SW 1271 (cell line): Measurements from ENCODE around the gene NXT1.
"Not testable (repeated sequence)": the region's sequence is repeated elsewhere in the genome, so short reads cannot be mapped to it uniquely, and the experiment has no call there.

Experiments used
- DNase-seq, 2 experiments: peaks; one replicate each; lab custom pipeline; 2025; lab: John Stamatoyannopoulos, UW

NXT1 gene

GRCh38 chr20:23331450-23332350, 18.9 kb upstream of the NXT1 start:
- no peak for DNase-seq

GRCh38 chr20:23332467-23332866, 18.1 kb upstream of the NXT1 start:
- no peak for DNase-seq

GRCh38 chr20:23334111-23334510, 16.5 kb upstream of the NXT1 start:
- no peak for DNase-seq

- no peak for DNase-seq
These were observed 15.1 kb upstream of the NXT1 start for GRCh38 chr20:23335521-23335920.

- DNase-seq = no peak
These were observed 14.1 kb upstream of the NXT1 start for GRCh38 chr20:23336476-23336875.

- no peak for DNase-seq
These were observed 13.3 kb upstream of the NXT1 start for GRCh38 chr20:23337312-23337711.

GRCh38 chr20:23339986-23340385, 10.6 kb upstream of the NXT1 start:
- DNase-seq = no peak

GRCh38 chr20:23340524-23340923, 10.1 kb upstream of the NXT1 start:
- DNase-seq = peak; percentile 18 to 43

GRCh38 chr20:23341073-23341472, 9.5 kb upstream of the NXT1 start:
- DNase-seq = no peak

- DNase-seq = no peak
These were observed 7.0 kb upstream of the NXT1 start for GRCh38 chr20:23343590-23343989.

- no peak for DNase-seq
These were observed 6.3 kb upstream of the NXT1 start for GRCh38 chr20:23344336-23344735.

GRCh38 chr20:23346002-23346401, 4.6 kb upstream of the NXT1 start:
- DNase-seq = no peak

GRCh38 chr20:23347791-23348190, 2.8 kb upstream of the NXT1 start:
- no peak for DNase-seq

- DNase-seq = not testable (repeated sequence)
These were observed 2.1 kb upstream of the NXT1 start for GRCh38 chr20:23348510-23348909.

GRCh38 chr20:23349338-23350195, 1.0 kb upstream of the NXT1 start:
- DNase-seq = peak; percentile 81 to 96

GRCh38 chr20:23350904-23351838, 580 bp downstream of the NXT1 start:
- DNase-seq = peak in 1 of 2 experiments; percentile 67

- no peak for DNase-seq
These were observed 5.6 kb downstream of the NXT1 start for GRCh38 chr20:23356203-23356602.

- peak; percentile 99 for DNase-seq
These were observed 7.4 kb downstream of the NXT1 start for GRCh38 chr20:23357767-23358562.

GRCh38 chr20:23358563-23358906, 7.9 kb downstream of the NXT1 start:
- DNase-seq = no peak

GRCh38 chr20:23358923-23359593, 8.5 kb downstream of the NXT1 start:
- no peak for DNase-seq

- no peak for DNase-seq
These were observed 9.9 kb downstream of the NXT1 start for GRCh38 chr20:23360531-23360930.
